Nephron progenitor cell (in vitro differentiated cells): ENCODE data around the gene RABL6.
"Not testable (repeated sequence)": the region's sequence is repeated elsewhere in the genome, so short reads cannot be mapped to it uniquely, and the experiment has no call there.

Source experiments
- DNase-seq: peaks from one replicate; pipeline ENCODE4 v3.0.0; 2021
- H3K27ac Mint-ChIP-seq: 2 replicates; pipeline ENCODE4 v1.8.0; 2021; ENCODE audit warnings: mild to moderate bottlenecking, moderate library complexity, mixed read lengths
- H3K27me3 Mint-ChIP-seq: 2 replicates; pipeline ENCODE4 v1.8.0; 2021; ENCODE audit warnings: mild to moderate bottlenecking, low read depth, mixed read lengths; ENCODE audit not compliant: poor library complexity
- H3K36me3 Mint-ChIP-seq: 2 replicates; pipeline ENCODE4 v1.8.0; 2021; ENCODE audit warnings: low read depth, mixed read lengths
- H3K4me1 Mint-ChIP-seq: 2 replicates; pipeline ENCODE4 v1.8.0; 2021; ENCODE audit warnings: mixed read lengths
- H3K4me3 Mint-ChIP-seq: 2 replicates; pipeline ENCODE4 v1.8.0; 2021; ENCODE audit warnings: mild to moderate bottlenecking, moderate library complexity, mixed read lengths
- H3K9me3 Mint-ChIP-seq: 2 replicates; pipeline ENCODE4 v1.8.0; 2021; ENCODE audit warnings: mild to moderate bottlenecking, moderate library complexity, mixed read lengths
- CTCF ChIP-seq: fragments of 200-600 bp; sonication (generic); IDR thresholded peaks from 2 replicates; pipeline ENCODE4 v1.5.0; 2021; ENCODE audit warnings: antibody characterized with exemption

RABL6 gene

GRCh38 chr9:136867917-136868316, 60.2 kb downstream of the RABL6 start:
- Mint-ChIP-seq H3K27me3 (peaks cover 4% of the 10 kb centered on the region), H3K9me3 (peaks cover 60% of the 10 kb centered on the region), H3K4me1 (peaks cover 6% of the 10 kb centered on the region), H3K27ac (peak overlapping the region; percentile 72), H3K4me3 (peak overlapping the region; percentile 68), H3K36me3 (peaks cover 43% of the 10 kb centered on the region)
- no peak for TF ChIP-seq CTCF
- DNase-seq = no peak

- peaks cover 6% of the 10 kb centered on the region for H3K4me1 Mint-ChIP-seq
- TF ChIP-seq CTCF = no peak
- no peak for DNase-seq
- no peak overlapping the region for H3K27ac Mint-ChIP-seq
- peak overlapping the region; percentile 56 for H3K4me3 Mint-ChIP-seq
- peaks cover 37% of the 10 kb centered on the region for H3K36me3 Mint-ChIP-seq
- H3K27me3 Mint-ChIP-seq = peaks cover 4% of the 10 kb centered on the region
- peaks cover 68% of the 10 kb centered on the region for H3K9me3 Mint-ChIP-seq
Measured at GRCh38 chr9:136868644-136869043, 60.9 kb downstream of the RABL6 start.

- not testable (repeated sequence) for H3K4me3 Mint-ChIP-seq, H3K27me3 Mint-ChIP-seq, H3K4me1 Mint-ChIP-seq, H3K27ac Mint-ChIP-seq, DNase-seq
- H3K36me3 Mint-ChIP-seq = peaks cover 30% of the 10 kb centered on the region
- H3K9me3 Mint-ChIP-seq = peaks cover 75% of the 10 kb centered on the region
Measured at GRCh38 chr9:136869611-136870010, 61.9 kb downstream of the RABL6 start.

- no peak overlapping the region for H3K27ac Mint-ChIP-seq
- no peak overlapping the region for H3K4me3 Mint-ChIP-seq
- TF ChIP-seq CTCF = no peak
- DNase-seq = no peak
- H3K27me3 Mint-ChIP-seq = peaks cover 25% of the 10 kb centered on the region
- no peaks in the 10 kb centered on the region for H3K4me1 Mint-ChIP-seq
- H3K36me3 Mint-ChIP-seq = peaks cover 5% of the 10 kb centered on the region
- H3K9me3 Mint-ChIP-seq = peaks cover 58% of the 10 kb centered on the region
Measured at GRCh38 chr9:136875155-136875554, 67.4 kb downstream of the RABL6 start.

- H3K4me3 Mint-ChIP-seq = no peak overlapping the region
- H3K27me3 Mint-ChIP-seq = peaks cover 27% of the 10 kb centered on the region
- TF ChIP-seq CTCF = no peak
- H3K36me3 Mint-ChIP-seq = peaks cover 3% of the 10 kb centered on the region
- H3K4me1 Mint-ChIP-seq = no peaks in the 10 kb centered on the region
- no peak overlapping the region for H3K27ac Mint-ChIP-seq
- DNase-seq = no peak
- H3K9me3 Mint-ChIP-seq = peaks cover 44% of the 10 kb centered on the region
Measured at GRCh38 chr9:136876476-136876875, 68.7 kb downstream of the RABL6 start.

- no peak overlapping the region for H3K4me3 Mint-ChIP-seq
- peaks cover 23% of the 10 kb centered on the region for H3K27me3 Mint-ChIP-seq
- H3K36me3 Mint-ChIP-seq = no peaks in the 10 kb centered on the region
- peaks cover 5% of the 10 kb centered on the region for H3K9me3 Mint-ChIP-seq
- H3K27ac Mint-ChIP-seq = no peak overlapping the region
- no peak for DNase-seq
- H3K4me1 Mint-ChIP-seq = no peaks in the 10 kb centered on the region
- no peak for TF ChIP-seq CTCF
Measured at GRCh38 chr9:136880651-136881050, 72.9 kb downstream of the RABL6 start.
